ENCODE data around the gene MS4A10.

MS4A10 gene

GRCh38 chr11:60783141-60783484 lies 2.0 kb upstream of the MS4A10 start:
- TF ChIP-seq CTCF (IDR thresholded peaks at IDR 0.05), result no peak

- no peak for TF ChIP-seq CTCF (IDR thresholded peaks at IDR 0.05)
Measured at GRCh38 chr11:60783911-60784310, 1.2 kb upstream of the MS4A10 start.

- no peak for TF ChIP-seq CTCF (IDR thresholded peaks at IDR 0.05)
Measured at GRCh38 chr11:60785806-60786361, 751 bp downstream of the MS4A10 start.

GRCh38 chr11:60786811-60787567 lies 1.9 kb downstream of the MS4A10 start:
- TF ChIP-seq CTCF (IDR thresholded peaks at IDR 0.05), result no peak

GRCh38 chr11:60788401-60789125 lies 3.4 kb downstream of the MS4A10 start:
- TF ChIP-seq CTCF (IDR thresholded peaks at IDR 0.05), result no peak

- TF ChIP-seq CTCF (IDR thresholded peaks at IDR 0.05), result no peak
Measured at GRCh38 chr11:60790726-60791125, 5.6 kb downstream of the MS4A10 start.

- no peak for TF ChIP-seq CTCF (IDR thresholded peaks at IDR 0.05)
Measured at GRCh38 chr11:60791153-60791933, 6.2 kb downstream of the MS4A10 start.
